Activated naive CD4-positive, alpha-beta T cell treated with Interleukin-2 at 50 U/mL for 16 hours (primary cell): ENCODE data around the gene BCR.
"Not testable (repeated sequence)": the region's sequence is repeated elsewhere in the genome, so short reads cannot be mapped to it uniquely, and the experiment has no call there.

Experiments used
- DNase-seq: peaks from one replicate; pipeline ENCODE4 v3.0.0-alpha.2; 2020

The BCR gene

GRCh38 chr22:23180301-23180892, at the start of gene BCR:
BCR (plus strand) TSS chr22:23180509; CDS start chr22:23180961, 452 bp downstream.
- peak; percentile 68 for DNase-seq

DNA sequence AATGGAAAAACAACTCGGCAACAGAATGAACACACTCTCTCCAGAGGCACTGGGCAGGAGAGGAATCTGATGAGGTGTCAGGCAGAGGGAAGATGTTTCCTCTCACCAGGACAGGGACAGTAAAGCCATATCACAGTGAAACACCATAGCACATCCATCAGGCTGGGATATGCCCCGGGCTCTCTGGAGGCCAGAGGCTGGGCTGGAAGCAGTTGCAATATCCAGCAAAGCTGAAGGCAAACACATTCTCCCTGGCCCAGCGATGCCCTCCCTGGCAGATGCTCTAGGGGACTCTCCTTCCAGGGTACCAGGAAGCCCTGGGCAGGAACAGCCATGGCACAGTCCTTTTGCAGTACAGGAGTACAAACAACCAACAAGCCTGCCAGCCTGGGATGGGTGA, 49.6 kb upstream of the BCR start:
- no peak for DNase-seq

DNA sequence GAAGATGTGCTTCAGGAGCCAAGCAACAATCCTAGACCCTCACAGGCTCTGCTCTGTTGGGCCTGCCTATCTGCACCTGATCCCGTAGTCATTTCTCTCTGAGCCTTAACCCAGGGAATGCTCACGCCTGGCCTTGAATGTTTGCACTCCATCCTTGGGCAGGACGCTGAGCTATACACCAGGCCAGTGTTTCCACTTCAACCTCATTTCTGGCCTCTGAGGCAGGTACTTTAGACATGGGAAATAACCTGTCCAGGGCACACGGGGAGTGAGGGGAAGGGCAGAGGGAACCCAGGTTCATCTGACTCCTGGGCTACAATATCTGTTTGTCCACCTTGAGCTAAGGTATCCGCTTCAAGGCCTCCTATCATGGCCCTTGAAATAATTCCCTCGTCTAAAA, 48.4 kb upstream of the BCR start:
- no peak for DNase-seq

- no peak for DNase-seq
Observed at GRCh38 chr22:23132376-23133091, 47.8 kb upstream of the BCR start.

DNA sequence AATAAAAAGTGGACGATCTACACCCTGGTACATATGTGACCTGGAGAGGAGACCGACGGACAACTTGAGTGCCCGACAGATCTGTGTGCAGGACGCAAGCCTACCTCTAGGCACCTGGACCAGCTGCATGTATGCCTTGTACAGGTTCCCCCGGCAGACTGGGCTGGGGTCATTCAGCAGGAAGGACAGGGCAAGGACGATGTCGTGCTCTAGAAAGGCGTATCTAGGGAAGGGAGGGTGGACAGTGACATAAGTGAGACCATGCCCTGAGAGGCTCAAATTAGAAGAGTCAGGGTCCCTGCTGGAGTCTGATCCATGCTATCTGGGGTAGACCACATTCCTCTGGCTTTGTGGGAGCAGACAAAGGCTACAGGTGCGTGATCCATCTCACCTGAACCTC, 46.4 kb upstream of the BCR start:
- no peak for DNase-seq

- DNase-seq, result not testable (repeated sequence)
Observed at GRCh38 chr22:23136991-23137390, 43.3 kb upstream of the BCR start.

GRCh38 chr22:23137468-23137867, 42.8 kb upstream of the BCR start:
- no peak for DNase-seq

DNA sequence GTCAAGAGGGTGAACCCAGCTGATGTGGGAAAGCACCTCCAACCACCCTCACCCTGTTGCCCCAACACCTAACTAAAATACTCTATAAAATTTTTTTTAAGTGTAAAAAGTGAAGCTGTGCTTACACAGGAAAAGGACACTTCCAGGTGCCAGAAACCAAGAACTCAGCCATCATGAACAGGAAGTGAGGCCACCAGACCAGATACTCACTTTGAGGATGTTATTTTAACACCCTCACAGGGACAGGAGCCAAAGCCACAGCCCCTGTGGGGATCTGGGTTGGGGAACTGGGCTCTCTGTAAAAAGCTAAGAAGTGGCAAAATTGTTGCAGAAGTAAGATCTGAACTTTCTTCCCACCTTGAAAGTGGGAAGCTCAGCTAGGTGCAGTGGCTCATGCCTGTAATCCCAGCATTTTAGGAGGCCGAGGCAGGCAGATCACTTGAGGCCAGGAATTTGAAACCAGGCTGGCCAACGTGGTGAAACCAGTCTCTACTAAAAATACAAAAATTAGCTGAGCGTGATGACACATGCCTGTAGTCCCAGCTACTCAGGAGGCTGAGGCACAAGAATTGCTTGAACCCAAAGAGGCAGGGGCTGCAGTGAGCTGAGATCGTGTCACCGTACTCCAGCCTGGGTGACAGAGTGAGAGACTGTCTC, 42.3 kb upstream of the BCR start:
- DNase-seq, result peak; percentile 20

DNA sequence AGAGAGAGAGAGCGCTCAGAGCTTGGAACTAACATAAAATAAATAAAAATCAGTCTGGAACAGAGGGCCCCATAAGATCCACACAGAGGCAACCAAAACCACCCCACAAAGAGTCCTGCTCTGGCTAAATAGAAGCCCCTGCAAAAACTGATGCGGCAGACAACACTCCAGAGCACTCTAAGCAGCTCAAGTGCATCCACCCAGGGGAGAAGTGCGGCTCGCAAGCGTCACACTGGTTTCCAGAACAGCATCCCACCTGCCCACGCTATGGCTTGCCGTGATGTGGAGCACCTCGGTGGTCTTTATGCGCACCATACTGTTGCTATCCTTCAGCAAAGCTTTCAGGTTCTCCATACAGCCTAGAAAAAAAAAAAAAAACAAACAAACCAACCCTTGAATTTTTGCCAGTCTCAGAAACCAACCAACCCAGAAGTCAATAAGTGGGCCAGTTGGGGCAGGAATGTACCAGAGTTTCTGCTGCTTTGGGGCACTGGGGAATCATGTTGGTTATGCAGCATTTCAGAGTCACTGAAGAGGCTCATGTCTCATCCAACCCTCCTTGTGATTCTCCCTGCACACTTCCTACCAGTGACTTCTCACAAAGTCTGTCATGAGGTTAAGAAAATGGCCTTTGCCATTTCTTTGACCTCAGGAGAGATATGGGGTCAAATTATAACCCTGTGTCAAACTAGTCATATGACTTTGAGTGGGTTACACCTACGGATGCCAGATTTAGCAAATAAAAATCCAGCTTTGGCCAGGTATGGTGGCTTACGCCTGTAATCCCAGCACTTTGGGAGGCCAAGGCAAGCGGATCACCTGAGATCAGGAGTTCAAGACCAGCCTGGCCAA, 41.5 kb upstream of the BCR start:
- no peak for DNase-seq

DNA sequence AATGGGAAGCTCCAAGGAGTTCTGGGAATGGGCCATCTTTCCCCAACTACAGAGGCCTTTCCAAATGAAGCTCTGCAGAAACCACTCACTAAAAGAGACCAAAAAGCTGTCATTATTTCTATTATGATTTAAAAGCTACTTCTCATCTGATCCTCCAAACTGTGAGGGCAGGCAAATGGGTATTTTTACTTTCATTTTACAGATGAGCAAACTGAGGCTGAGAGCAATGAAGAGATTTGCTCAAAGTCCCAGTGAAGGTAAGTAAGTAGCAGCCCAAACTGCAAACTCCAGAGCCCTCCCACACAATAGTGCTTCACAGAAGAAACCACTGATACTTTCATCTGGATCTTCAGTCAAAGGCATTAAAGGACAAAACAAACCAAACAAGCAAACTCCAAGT, 39.9 kb upstream of the BCR start:
- no peak for DNase-seq

- no peak for DNase-seq
Observed at GRCh38 chr22:23142546-23143105, 37.7 kb upstream of the BCR start.

DNA sequence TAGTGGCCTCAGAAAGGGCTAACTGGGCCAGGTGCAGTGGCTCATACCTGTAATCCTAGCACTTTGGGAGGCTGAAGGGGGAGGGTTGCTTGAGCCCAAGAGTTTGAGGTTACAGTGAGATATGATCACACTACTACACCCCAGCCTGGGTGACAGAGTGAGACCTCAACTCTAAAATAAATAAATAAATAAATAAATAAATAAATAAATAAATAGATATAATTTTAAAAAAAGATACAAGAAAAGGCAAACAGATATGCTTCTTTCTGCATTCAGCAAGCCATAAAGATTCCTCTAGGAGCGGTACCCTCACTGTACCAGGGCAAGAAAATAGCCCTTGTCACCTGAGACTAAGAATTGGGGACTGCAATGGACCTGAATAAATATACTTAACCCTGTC, 37.2 kb upstream of the BCR start:
- no peak for DNase-seq

- no peak for DNase-seq
Observed at GRCh38 chr22:23144432-23144831, 35.9 kb upstream of the BCR start.

DNA sequence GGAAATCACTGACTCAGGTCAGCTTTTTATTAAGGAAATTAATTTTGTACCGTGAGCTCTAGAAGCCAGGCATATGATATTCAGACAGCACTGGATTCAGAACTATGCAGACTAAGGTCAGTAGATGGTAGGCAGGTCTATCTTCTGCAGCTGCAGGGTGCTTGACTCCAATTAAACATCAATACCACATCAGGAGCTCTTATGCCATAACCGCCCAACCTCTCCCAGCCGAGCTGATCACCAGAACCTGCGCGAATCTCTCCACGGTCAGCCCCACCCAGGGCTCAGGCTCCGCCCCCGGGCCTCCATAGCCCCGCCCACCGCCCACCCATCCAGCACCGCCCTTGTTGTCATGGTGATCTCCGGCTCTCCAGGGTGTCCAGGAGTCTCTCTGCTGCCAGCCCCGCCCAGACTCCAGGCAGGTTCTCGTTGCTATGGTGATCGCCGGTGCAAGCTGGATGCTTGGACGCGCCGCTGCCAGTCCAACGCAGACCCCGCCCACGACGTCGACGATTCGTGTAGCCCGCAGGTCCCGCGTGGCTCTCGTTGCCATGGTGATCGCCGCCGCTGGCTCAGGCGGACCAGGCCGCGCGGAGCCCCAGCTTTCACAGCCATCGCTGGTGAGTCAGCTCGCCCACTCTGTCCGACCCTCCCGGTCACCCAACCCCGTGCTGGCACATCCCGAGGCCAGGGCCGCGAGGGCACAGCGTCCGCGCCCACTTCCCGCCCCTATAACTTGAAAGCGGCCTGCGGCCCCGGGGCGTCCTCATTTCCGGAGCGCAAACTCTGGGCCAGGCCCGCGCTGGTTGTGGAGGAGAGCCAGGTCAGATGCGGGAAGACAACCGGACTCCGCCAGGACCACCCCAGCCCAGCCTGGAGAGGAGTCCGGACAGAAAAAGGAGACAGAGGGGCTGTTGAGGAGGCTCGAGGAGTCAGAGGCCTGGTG, 35.1 kb upstream of the BCR start, which contains the start of gene RAB36:
TSS of gene RAB36 (plus strand) at position 546 of the 946 bp plus-strand sequence. CDS start 1,140 bp downstream, outside the sequence.
- DNase-seq, result peak; percentile 87

GRCh38 chr22:23145878-23146470, 34.3 kb upstream of the BCR start:
- DNase-seq, result no peak

DNA sequence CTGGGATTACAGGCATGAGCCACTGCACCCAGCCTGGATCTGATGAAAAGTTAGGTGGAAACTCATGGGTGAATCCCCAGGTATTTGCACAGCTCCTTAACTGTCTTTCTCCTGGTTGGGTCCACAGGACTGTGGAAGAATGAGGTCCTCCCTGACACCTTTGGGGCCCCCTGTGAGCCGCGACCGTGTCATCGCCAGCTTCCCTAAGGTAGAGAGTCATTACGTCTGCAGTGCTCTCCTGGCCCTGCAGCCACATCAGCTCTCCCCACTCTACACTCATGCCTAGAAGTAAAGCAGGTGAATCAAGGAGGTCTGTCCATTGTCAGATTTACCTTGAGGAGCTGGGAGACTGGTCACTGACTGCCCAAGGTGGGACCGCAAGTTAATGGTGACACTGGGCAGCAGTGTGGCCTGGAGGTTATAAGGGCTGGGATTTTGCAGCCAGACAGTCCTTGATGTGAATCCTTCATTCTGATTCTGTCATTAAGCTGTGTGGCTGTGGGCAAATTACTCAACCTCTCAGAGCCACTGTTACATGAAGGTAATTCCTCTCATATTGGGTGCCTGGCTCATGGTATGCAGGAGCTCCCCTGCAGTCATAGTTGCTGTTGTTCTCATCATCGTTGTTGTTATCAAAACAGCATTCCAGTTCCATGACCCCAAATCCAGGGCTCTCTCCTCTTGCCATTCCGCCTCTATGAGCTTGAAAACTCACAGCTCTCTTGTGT, 33.7 kb upstream of the BCR start:
- DNase-seq, result no peak

- DNase-seq, result no peak
Observed at GRCh38 chr22:23147617-23148387, 32.5 kb upstream of the BCR start.

- no peak for DNase-seq
Observed at GRCh38 chr22:23149743-23150238, 30.5 kb upstream of the BCR start.

DNA sequence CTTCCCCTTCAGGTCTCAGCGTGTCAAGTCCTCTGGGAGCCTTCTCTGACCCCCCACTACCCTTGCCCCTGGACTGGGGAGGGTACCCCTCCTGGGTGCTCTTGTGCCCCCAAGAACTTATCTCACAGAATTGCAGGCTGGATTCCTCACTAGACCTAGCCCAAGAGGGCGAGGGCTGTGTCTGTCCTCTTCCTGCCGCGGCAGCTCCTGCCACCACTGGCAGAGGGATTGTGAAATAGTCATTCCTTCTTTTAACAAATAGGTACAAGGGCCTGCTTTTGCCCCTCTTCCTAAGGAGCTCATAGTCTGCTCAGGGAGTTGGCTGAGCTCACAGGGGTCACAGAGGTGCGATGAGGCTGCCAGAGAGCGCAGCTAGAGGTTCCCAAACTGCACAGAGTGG, 29.5 kb upstream of the BCR start:
- no peak for DNase-seq

DNA sequence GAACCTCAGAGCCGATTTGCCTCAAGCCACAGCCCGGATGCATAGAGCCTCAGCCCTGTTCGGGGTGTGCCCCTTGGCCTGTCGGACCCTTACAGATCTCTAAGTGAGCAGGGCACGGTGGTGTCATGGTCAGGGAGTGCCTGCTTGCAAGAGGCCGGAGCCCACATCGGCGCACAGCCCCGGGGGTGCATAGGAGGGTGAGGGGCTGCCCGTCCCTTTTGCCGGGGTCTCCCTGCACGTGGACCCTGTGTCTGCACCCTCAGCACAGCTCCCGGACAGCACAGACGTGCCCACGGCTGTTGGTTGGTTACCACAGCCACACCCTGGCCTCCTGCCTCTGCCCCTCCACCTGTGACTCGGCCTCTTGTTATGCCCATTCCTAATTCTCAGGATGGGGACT, 28.5 kb upstream of the BCR start:
- no peak for DNase-seq
